Retinal pigment epithelial cell (primary cell): ENCODE data around the gene SELENOI.

Source experiments
- DNase-seq: peaks from one replicate; pipeline ENCODE4 v3.0.0-alpha.2; 2010; ENCODE audit warnings: low read depth
- H3K4me3 ChIP-seq: 2 replicates; pipeline ENCODE4 v1.5.1; 2011; ENCODE audit warnings: mild to moderate bottlenecking, low read length, control low read depth, moderate library complexity
- CTCF ChIP-seq: conservative IDR thresholded peaks from 2 replicates; pipeline ENCODE4 v1.5.1; 2011; ENCODE audit warnings: low read depth, low read length, control low read depth, inconsistent platforms

SELENOI gene

DNA sequence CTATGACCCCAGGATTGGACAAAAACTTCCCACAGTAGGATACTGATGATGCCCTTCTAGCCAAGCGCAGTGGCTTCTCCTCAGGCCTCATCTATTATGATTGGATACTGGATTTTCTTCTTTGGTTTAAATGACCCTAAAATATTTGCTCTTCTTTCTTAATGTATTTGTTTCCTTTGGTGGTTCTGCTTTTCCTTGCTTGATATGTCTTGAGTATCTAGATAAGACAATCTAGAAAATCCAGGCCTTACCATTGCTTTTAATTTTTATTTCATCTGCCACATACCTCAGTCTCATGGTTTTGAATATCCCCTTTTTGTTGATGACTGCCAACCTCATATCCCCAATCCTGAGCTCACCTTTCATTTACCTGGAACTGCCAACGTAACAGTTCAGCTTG, 96.4 kb downstream of the SELENOI start:
- no peak overlapping the region for H3K4me3 ChIP-seq
- DNase-seq, result no peak
- no peak for TF ChIP-seq CTCF

DNA sequence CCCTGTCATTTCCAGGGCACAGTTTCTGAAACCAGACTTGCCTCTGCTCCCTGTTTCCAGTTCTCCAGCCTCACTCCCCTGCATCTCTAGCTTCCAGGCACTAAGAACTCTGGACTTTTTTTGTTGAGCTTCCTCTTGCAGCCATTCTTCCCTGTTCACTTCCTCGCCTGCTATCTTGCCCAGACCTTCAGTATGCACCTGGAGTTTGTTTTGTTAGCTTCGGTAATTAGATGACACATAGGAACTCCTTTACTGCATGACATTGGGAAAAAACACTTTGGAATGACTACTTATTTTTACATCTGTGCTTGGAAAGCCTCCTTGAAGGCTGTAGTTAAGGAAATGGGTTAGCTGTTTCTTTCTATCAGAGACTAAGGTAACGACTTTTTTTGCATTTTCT, 96.8 kb downstream of the SELENOI start:
- DNase-seq, result no peak
- no peak for TF ChIP-seq CTCF
- no peak overlapping the region for H3K4me3 ChIP-seq

GRCh38 chr2:26444236-26444635, 98.3 kb downstream of the SELENOI start:
- TF ChIP-seq CTCF, result no peak
- no peak for DNase-seq
- no peak overlapping the region for H3K4me3 ChIP-seq
